ENCODE data around the gene ARID1A.
"Not testable (repeated sequence)": the region's sequence is repeated elsewhere in the genome, so short reads cannot be mapped to it uniquely, and the experiment has no call there.

The ARID1A gene

GRCh38 chr1:26697978-26698849 lies 2.4 kb downstream of the ARID1A start:
- no peak for DNase-seq (ENCODE audit: low read depth in 2 of 2)

- DNase-seq (ENCODE audit: low read depth in 2 of 2), result no peak
These were observed 4.9 kb downstream of the ARID1A start for GRCh38 chr1:26700711-26701110.

GRCh38 chr1:26701266-26701994 lies 5.6 kb downstream of the ARID1A start:
- DNase-seq (ENCODE audit: low read depth in 2 of 2), result no peak

GRCh38 chr1:26701995-26702679 lies 6.3 kb downstream of the ARID1A start:
- DNase-seq (ENCODE audit: low read depth in 2 of 2), result no peak

GRCh38 chr1:26702680-26703038 lies 6.8 kb downstream of the ARID1A start:
- no peak for DNase-seq (ENCODE audit: low read depth in 2 of 2)

- no peak for DNase-seq (ENCODE audit: low read depth in 2 of 2)
These were observed 7.7 kb downstream of the ARID1A start for GRCh38 chr1:26703478-26703877.

- no peak for DNase-seq (ENCODE audit: low read depth in 2 of 2)
These were observed 8.8 kb downstream of the ARID1A start for GRCh38 chr1:26704629-26705028.

GRCh38 chr1:26705227-26705626 lies 9.4 kb downstream of the ARID1A start:
- DNase-seq (ENCODE audit: low read depth in 2 of 2), result not testable (repeated sequence)

GRCh38 chr1:26705788-26706311 lies 10.0 kb downstream of the ARID1A start:
- no peak for DNase-seq (ENCODE audit: low read depth in 2 of 2)

GRCh38 chr1:26706315-26706714 lies 10.5 kb downstream of the ARID1A start:
- DNase-seq (ENCODE audit: low read depth in 2 of 2), result no peak

GRCh38 chr1:26710811-26711210 lies 15.0 kb downstream of the ARID1A start:
- DNase-seq (ENCODE audit: low read depth in 2 of 2), result no peak

- DNase-seq (ENCODE audit: low read depth in 2 of 2), result no peak
These were observed 16.0 kb downstream of the ARID1A start for GRCh38 chr1:26711777-26712176.

GRCh38 chr1:26717017-26717491 lies 21.2 kb downstream of the ARID1A start:
- DNase-seq (ENCODE audit: low read depth in 2 of 2), result no peak

- no peak for DNase-seq (ENCODE audit: low read depth in 2 of 2)
These were observed 23.4 kb downstream of the ARID1A start for GRCh38 chr1:26719205-26719604.

- no peak for DNase-seq (ENCODE audit: low read depth in 2 of 2)
These were observed 26.0 kb downstream of the ARID1A start for GRCh38 chr1:26721669-26722355.

- peak in 1 of 2 donors; percentile 17 for DNase-seq (ENCODE audit: low read depth in 2 of 2)
These were observed 27.5 kb downstream of the ARID1A start for GRCh38 chr1:26723013-26723991.

- DNase-seq (ENCODE audit: low read depth in 2 of 2), result no peak
These were observed 28.3 kb downstream of the ARID1A start for GRCh38 chr1:26724118-26724517.

- no peak for DNase-seq (ENCODE audit: low read depth in 2 of 2)
These were observed 29.1 kb downstream of the ARID1A start for GRCh38 chr1:26724926-26725325.

- not testable (repeated sequence) for DNase-seq (ENCODE audit: low read depth in 2 of 2)
These were observed 30.1 kb downstream of the ARID1A start for GRCh38 chr1:26725904-26726303.

- DNase-seq (ENCODE audit: low read depth in 2 of 2), result no peak
These were observed 31.0 kb downstream of the ARID1A start for GRCh38 chr1:26726784-26727183.

Measured in stimulated activated CD8-positive, alpha-beta memory T cell treated with anti-CD3 and anti-CD28 coated beads, Interleukin-7, amount 100 ng/mL, for 1 hour (primary cell).